GM12865 (cell line): ENCODE measurements around the gene ANKS4B.
A peak's percentile ranks its signal among the peaks of the same experiment; 100 is the strongest.
"Not testable (repeated sequence)": the region's sequence is repeated elsewhere in the genome, so short reads cannot be mapped to it uniquely, and the experiment has no call there.

Experiments
- DNase-seq: peaks from one replicate; pipeline ENCODE4 v3.0.0; 2010; ENCODE audit warnings: low read depth
- H3K4me3 ChIP-seq: 2 replicates; pipeline ENCODE4 v1.5.1; 2011; ENCODE audit warnings: mild to moderate bottlenecking, low read depth, low read length, control low read depth
- TF ChIP-seq, protein P1 (sequence below): IDR thresholded peaks from 2 replicates; pipeline ENCODE4 v1.5.1; 2011; ENCODE audit warnings: low read length, control low read depth, low read depth, inconsistent platforms; ENCODE audit not compliant: insufficient read depth; ENCODE audit errors: missing control alignments

The ANKS4B gene

DNA sequence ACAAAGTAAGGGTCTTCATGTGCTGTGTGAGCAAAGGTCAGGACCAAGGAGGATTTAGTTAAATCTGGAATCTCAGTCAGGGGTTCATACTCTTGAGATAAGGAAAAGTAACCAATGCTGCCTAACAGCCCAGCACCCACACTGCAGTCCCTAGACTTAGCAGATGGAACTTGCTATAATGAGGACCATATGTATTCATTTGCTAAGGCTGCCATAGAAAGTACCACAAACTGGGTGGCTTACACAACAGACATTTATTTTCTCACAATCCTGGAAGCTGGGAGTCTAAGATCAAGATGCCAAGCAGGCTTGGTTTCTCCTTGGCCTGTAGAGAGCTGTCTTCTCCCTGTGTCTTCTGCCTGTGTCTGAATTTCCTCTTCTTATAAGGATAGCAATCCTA is 42.9 kb upstream of the ANKS4B start:
- DNase-seq: no peak
- TF ChIP-seq, protein P1, sequence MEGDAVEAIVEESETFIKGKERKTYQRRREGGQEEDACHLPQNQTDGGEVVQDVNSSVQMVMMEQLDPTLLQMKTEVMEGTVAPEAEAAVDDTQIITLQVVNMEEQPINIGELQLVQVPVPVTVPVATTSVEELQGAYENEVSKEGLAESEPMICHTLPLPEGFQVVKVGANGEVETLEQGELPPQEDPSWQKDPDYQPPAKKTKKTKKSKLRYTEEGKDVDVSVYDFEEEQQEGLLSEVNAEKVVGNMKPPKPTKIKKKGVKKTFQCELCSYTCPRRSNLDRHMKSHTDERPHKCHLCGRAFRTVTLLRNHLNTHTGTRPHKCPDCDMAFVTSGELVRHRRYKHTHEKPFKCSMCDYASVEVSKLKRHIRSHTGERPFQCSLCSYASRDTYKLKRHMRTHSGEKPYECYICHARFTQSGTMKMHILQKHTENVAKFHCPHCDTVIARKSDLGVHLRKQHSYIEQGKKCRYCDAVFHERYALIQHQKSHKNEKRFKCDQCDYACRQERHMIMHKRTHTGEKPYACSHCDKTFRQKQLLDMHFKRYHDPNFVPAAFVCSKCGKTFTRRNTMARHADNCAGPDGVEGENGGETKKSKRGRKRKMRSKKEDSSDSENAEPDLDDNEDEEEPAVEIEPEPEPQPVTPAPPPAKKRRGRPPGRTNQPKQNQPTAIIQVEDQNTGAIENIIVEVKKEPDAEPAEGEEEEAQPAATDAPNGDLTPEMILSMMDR: no peak
- H3K4me3 ChIP-seq: no peak overlapping the region

DNA sequence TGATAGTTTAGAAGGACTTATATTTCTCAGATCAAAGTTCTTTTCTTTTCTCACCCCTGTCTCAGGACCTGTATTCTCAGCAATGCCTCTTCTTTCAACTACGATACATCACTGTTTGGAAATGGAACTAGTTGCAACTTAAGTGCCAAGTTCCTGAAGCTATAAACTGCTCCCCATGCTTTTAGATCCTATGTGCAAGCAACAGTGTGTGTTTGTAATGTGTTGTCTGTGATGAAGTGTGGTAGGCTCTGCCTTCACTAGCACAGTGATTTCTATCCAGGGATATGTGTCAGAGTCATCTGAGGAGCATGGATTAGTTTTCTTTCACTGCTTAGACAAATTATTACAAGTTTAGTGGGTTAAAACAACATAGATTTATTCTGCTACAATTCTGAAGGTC is 40.5 kb upstream of the ANKS4B start:
- H3K4me3 ChIP-seq: no peak overlapping the region
- TF ChIP-seq, protein P1: no peak
- no peak for DNase-seq

DNA sequence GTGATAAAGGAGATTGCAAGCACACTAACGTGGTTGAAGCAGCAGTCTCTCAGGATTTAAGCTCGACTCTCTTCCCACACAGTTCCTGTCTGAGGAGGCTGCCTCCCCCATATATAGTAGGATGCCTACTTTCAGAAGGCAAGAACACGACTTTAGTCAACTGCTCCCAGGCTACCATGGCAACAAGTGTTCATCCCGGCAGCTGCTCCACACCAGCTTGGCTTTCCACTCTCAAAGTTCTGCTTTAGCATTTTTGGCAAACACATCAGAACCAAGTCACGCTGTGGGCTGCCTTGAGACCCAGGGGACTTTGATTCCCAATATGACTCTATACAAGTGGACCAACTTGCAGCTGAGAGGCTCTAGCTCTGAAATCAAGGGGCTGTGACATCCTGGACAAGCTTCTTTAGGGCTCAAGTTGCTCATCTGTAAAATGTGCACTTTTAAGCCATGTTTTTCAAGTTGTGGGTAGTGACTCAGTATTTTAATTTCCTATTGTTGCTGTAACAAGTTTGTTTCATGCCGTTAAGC is 38.7 kb upstream of the ANKS4B start:
- DNase-seq: peak; percentile 40
- no peak overlapping the region for H3K4me3 ChIP-seq
- TF ChIP-seq, protein P1: no peak

DNA sequence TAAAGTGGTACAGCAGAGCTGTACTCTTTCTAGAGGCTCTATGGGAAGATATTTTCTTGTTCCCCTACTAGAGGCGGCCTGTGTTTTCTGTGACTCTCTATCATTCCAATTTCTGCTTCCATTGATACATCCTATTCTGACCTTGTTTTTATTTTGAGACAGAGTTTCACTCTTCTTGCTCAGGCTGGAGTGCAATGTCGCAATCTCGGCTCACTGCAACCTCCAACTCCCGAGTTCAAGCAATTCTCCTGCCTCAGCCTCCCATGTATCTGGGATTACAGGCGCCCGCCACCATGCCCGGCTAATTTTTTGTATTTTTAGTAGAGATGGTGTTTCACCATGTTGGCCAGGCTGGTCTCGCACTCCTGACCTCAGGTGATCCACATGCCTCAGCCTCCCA is 38.2 kb upstream of the ANKS4B start:
- not testable (repeated sequence) for H3K4me3 ChIP-seq, DNase-seq

DNA sequence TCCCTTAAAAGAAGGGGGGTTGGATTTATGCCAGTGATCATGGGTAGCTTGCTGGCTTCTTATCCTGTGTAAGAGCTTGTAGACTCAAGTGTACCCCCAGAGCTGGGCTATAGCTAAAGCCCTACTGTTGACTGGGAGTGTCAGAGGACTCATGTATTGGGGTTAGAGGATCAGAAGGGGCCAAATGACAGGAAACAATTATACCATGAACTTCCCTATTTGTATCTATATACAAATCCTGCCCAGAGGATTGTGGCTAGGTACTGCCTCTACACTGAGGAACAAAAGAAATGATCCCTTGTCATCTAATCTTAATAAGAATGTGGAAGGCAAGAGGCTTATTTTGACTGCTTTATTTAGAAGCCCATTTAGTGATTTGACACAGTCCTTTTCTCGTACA is 36.4 kb upstream of the ANKS4B start:
- TF ChIP-seq, protein P1: no peak
- no peak for DNase-seq
- H3K4me3 ChIP-seq: no peak overlapping the region

DNA sequence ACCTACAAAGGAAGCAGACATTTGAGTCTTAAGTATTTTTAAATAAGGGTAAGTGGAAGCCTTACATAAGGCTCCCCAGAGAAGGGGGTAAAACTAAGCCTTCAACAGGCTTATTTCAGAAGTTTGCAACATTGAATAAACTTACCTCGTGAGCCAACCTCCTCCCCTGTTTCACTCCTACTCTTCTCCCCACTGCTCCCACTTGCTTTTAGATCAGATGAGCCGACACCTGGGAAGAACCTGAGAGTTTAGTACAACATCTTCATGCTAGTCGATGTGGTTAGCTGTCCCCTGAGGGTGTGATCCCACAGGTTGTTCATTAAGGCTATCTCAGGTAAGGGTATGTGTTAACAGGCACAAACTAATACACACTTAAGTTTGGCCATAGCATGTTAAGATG is 35.9 kb upstream of the ANKS4B start:
- TF ChIP-seq, protein P1: no peak
- no peak for DNase-seq
- no peak overlapping the region for H3K4me3 ChIP-seq

DNA sequence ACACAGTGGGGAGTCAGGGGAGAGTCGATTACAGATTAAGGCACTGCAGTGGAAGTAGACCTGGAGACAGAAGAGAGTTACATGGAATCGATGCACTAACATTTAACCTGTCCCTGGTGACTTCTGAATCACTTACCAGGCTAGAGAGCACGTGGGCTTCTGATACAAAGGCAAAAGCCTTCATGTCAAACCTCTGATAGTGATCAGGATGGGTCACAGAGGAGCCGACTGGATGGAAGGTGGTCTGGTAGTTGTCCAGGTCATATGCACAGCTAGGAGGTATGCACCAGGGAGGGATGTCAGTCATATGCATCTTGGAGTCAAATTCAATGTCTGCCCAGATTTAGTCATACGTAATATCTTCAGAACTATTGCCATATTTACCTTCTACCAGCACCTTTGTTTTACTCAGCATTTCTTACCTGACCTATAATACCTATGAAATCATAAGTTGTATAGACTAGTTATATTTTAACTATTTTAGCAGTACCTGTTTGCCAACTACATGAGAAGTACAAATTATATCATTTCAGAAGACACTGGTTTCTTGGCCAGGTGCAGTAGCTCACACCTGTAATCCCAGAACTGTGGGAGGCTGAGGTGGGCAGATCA is 33.8 kb upstream of the ANKS4B start:
- H3K4me3 ChIP-seq: no peak overlapping the region
- DNase-seq: no peak
- TF ChIP-seq, protein P1: no peak
